NCI-H69 (cell line): ENCODE measurements around the gene MARVELD2.
"Not testable (repeated sequence)": the region's sequence is repeated elsewhere in the genome, so short reads cannot be mapped to it uniquely, and the experiment has no call there.

Experiments used
- DNase-seq: peaks from one replicate; lab custom pipeline; 2025; lab: John Stamatoyannopoulos, UW

MARVELD2 gene

GRCh38 chr5:69449511-69449910 is 34.6 kb downstream of the MARVELD2 start:
- no peak for DNase-seq

- DNase-seq = no peak
These were observed 35.2 kb downstream of the MARVELD2 start for GRCh38 chr5:69450116-69450515.

- DNase-seq = not testable (repeated sequence)
These were observed 35.6 kb downstream of the MARVELD2 start for GRCh38 chr5:69450527-69450926.

GRCh38 chr5:69451941-69452647 is 37.2 kb downstream of the MARVELD2 start:
- DNase-seq = no peak

GRCh38 chr5:69453487-69453886 is 38.6 kb downstream of the MARVELD2 start:
- DNase-seq = peak; percentile 21

- DNase-seq = peak; percentile 41
These were observed 39.7 kb downstream of the MARVELD2 start for GRCh38 chr5:69454460-69455249.

GRCh38 chr5:69455428-69455988 is 40.6 kb downstream of the MARVELD2 start:
- not testable (repeated sequence) for DNase-seq

- DNase-seq = no peak
These were observed 47.3 kb downstream of the MARVELD2 start for GRCh38 chr5:69462170-69462569.

- not testable (repeated sequence) for DNase-seq
These were observed 51.5 kb downstream of the MARVELD2 start for GRCh38 chr5:69466375-69466774.

- DNase-seq = no peak
These were observed 52.7 kb downstream of the MARVELD2 start for GRCh38 chr5:69467442-69468225.

GRCh38 chr5:69468631-69469030 is 53.7 kb downstream of the MARVELD2 start:
- peak; percentile 20 for DNase-seq

GRCh38 chr5:69471516-69471915 is 56.6 kb downstream of the MARVELD2 start:
- not testable (repeated sequence) for DNase-seq

GRCh38 chr5:69472535-69473143 is 57.7 kb downstream of the MARVELD2 start:
- DNase-seq = not testable (repeated sequence)

GRCh38 chr5:69477170-69477569 is 62.3 kb downstream of the MARVELD2 start:
- DNase-seq = no peak

GRCh38 chr5:69478296-69478695 is 63.4 kb downstream of the MARVELD2 start:
- not testable (repeated sequence) for DNase-seq

- no peak for DNase-seq
These were observed 70.0 kb downstream of the MARVELD2 start for GRCh38 chr5:69484891-69485290.

- no peak for DNase-seq
These were observed 70.6 kb downstream of the MARVELD2 start for GRCh38 chr5:69485471-69485870.

GRCh38 chr5:69489246-69489645 is 74.3 kb downstream of the MARVELD2 start:
- no peak for DNase-seq

GRCh38 chr5:69491027-69491426 is 76.1 kb downstream of the MARVELD2 start:
- DNase-seq = no peak

GRCh38 chr5:69491838-69492390 is 77.0 kb downstream of the MARVELD2 start:
- peak; percentile 73 for DNase-seq

- DNase-seq = peak; percentile 97
These were observed 77.5 kb downstream of the MARVELD2 start, which contains the start of gene OCLN for GRCh38 chr5:69492391-69492922. Gene OCLN (plus strand): TSS chr5:69492790. CDS start chr5:69504245, 11,455 bp downstream.
